Liver (tissue), 9 donors: ENCODE data around the gene AHRR. TPM values are rescaled to one million over a fixed set of nuclear protein-coding genes. Genes with fewer than 3 reads are reported as not detected.

ENCODE experiments used
- DNase-seq: peaks from one replicate; pipeline ENCODE4 v3.0.0-alpha.2; 2017; ENCODE audit warnings: low spot score
- H3K27ac ChIP-seq, 2 donors: one replicate each; pipeline ENCODE4 v1.7.0; 2013; ENCODE audit warnings: inconsistent platforms in 2 of 2, low read length in 2 of 2, control low read depth in 1 of 2, low read depth in 1 of 2, mild to moderate bottlenecking in 1 of 2
- H3K27me3 ChIP-seq, 4 donors: one replicate each; pipeline versions ENCODE4 v1.6.1 to v1.7.0; 2013; ENCODE audit warnings: low read length in 3 of 4, inconsistent platforms in 1 of 4, mild to moderate bottlenecking in 1 of 4, moderate library complexity in 1 of 4; ENCODE audit not compliant: control insufficient read depth in 4 of 4, insufficient read depth in 4 of 4
- H3K36me3 ChIP-seq, 4 donors: one replicate each; pipeline versions ENCODE4 v1.6.1 to v1.7.0; 2013; ENCODE audit warnings: low read length in 3 of 4, mild to moderate bottlenecking in 3 of 4, low read depth in 1 of 4, moderate library complexity in 1 of 4; ENCODE audit not compliant: control insufficient read depth in 4 of 4, insufficient read depth in 3 of 4
- H3K4me1 ChIP-seq, 4 donors: one replicate each; pipeline versions ENCODE4 v1.6.1 to v1.7.0; 2013; ENCODE audit warnings: low read length in 3 of 4, mild to moderate bottlenecking in 3 of 4, moderate library complexity in 1 of 4; ENCODE audit not compliant: control insufficient read depth in 4 of 4, insufficient read depth in 4 of 4
- H3K4me3 ChIP-seq, 3 donors: one replicate each; pipeline versions ENCODE4 v1.6.1 to v1.7.0; 2013; ENCODE audit warnings: low read length in 3 of 3, control low read depth in 1 of 3, low read depth in 1 of 3, mild to moderate bottlenecking in 1 of 3
- H3K9ac ChIP-seq, 2 donors: one replicate each; pipeline ENCODE4 v1.7.0; 2013; ENCODE audit warnings: low read length in 2 of 2, mild to moderate bottlenecking in 2 of 2, moderate library complexity in 2 of 2, control low read depth in 1 of 2, low read depth in 1 of 2
- H3K9me3 ChIP-seq, 4 donors: one replicate each; pipeline versions ENCODE4 v1.6.1 to v1.7.0; 2013; ENCODE audit warnings: low read length in 3 of 4; ENCODE audit not compliant: control insufficient read depth in 4 of 4
- FOXA1 ChIP-seq: IDR thresholded peaks from 2 replicates; pipeline ENCODE4 v1.6.1; 2016; ENCODE audit warnings: antibody characterized with exemption
- FOXA2 ChIP-seq: IDR thresholded peaks from 2 replicates; pipeline ENCODE4 v1.6.1; 2016; ENCODE audit warnings: antibody characterized with exemption
- HNF4A ChIP-seq, 2 donors: conservative IDR thresholded peaks; 2 replicates each; pipeline ENCODE4 v1.6.1; 2016; ENCODE audit warnings: antibody characterized with exemption in 2 of 2, mild to moderate bottlenecking in 2 of 2
- JUND ChIP-seq, 2 donors: IDR thresholded peaks; 2 replicates each; pipeline ENCODE4 v1.6.1; 2016; ENCODE audit warnings: antibody characterized with exemption in 2 of 2
- NR2F2 ChIP-seq: IDR thresholded peaks from 2 replicates; pipeline ENCODE4 v1.6.1; 2016; ENCODE audit warnings: antibody characterized with exemption
- RAD21 ChIP-seq, 2 donors: IDR thresholded peaks; 2 replicates each; pipeline ENCODE4 v1.6.1; 2016; ENCODE audit warnings: antibody characterized with exemption in 2 of 2, mild to moderate bottlenecking in 2 of 2
- RXRA ChIP-seq, 2 donors: IDR thresholded peaks; 2 replicates each; pipeline ENCODE4 v1.6.1; 2017 to 2018; ENCODE audit warnings: antibody characterized with exemption in 2 of 2, mild to moderate bottlenecking in 1 of 2
- SP1 ChIP-seq: IDR thresholded peaks from 2 replicates; pipeline ENCODE4 v1.6.1; 2018; ENCODE audit warnings: antibody characterized with exemption, mild to moderate bottlenecking
- TAF1 ChIP-seq: conservative IDR thresholded peaks from 2 replicates; pipeline ENCODE4 v1.6.1; 2016; ENCODE audit warnings: antibody characterized with exemption, mild to moderate bottlenecking
- ZBTB33 ChIP-seq: IDR thresholded peaks from 2 replicates; pipeline ENCODE4 v1.6.1; 2016; ENCODE audit warnings: antibody characterized with exemption
- WGBS: extraction: QIAGEN DNeasy Blood & Tissue Kit; methylation state at CpG from one replicate; pipeline ENCODE4 v1.1.7; 2013; 5-methylcytosine and 5-hydroxymethylcytosine counted together
- polyA plus RNA-seq, 2 donors: library from polyadenylated mRNA; stranded (reverse) in 1 of 2; unstranded in 1 of 2; fragments of 200-250 nt in 1 of 2; fragments of >200 nt in 1 of 2; fragmentation: Nextera tagmentation in 1 of 2; extraction: Ambion mirVana in 1 of 2; gene quantifications; one replicate each; pipeline versions ENCODE4 v1.2.1 to v1.2.3, GENCODE V29; 2013 to 2015
- total RNA-seq, 2 donors: library from RNA; depleted of rRNA; stranded (reverse); fragments of >200 nt; gene quantifications; one replicate each; pipeline ENCODE4 v1.2.3, GENCODE V29; 2014
- TF ChIP-seq, protein P1 (sequence below): IDR thresholded peaks from 2 replicates; pipeline ENCODE4 v1.6.1; 2016; ENCODE audit warnings: antibody characterized with exemption, mild to moderate bottlenecking
- TF ChIP-seq, protein P2 (sequence below): IDR thresholded peaks from 2 replicates; pipeline ENCODE4 v1.6.1; 2016; ENCODE audit warnings: antibody characterized with exemption
- TF ChIP-seq, protein P3 (sequence below): fragments of 150-350 bp; IDR thresholded peaks from 2 replicates; pipeline ENCODE4 v1.5.1; 2017; ENCODE audit warnings: improper control_type of control experiment, low read depth, low read length; ENCODE audit not compliant: missing input control
- donor health status: healthy.
- donor health status: healthy.
- donor health status: healthy.
- donor health status: healthy.
- donor health status: healthy.

AHRR gene
- total and polyA plus RNA-seq, 4 donors, result 0.15 to 0.47 (median 0.24) TPM

DNA sequence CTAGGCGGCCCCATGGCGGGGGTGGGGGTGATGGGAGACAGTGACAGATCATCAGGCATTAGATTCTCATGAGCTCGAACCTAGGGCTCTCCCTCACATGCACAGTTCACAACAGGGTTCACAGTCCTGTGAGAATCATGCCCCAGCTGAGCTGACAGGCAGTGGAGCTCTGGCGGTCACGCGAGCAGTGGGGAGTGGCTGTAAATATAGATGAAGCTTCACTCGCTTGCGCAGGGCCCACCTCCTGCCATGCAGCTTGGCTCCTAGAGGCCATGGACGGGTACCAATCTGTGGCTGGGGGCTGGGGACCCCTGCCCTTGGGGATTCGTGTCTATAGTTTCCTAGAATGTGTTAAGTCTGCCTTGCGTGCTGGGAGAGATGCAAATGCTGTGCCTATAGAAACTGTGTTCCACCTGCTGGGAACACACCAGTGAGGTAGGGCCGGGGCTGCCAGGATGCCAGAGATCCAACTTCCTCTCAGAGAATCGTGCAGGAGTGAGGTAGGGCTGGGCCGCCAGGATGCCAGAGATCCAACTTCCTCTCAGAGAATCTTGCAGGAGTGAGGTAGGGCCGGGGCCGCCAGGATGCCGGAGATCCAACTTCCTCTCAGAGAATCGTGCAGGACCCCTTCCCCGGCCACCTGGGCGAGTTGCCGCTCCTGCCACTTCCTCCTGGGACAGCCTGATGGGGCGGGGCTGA, 107.4 kb downstream of the AHRR start:
- TF ChIP-seq JUND (IDR thresholded peaks at IDR 0.05), result no peak
- TF ChIP-seq RAD21 (IDR thresholded peaks at IDR 0.05), result no peak
- no peak for TF ChIP-seq FOXA2
- TF ChIP-seq TAF1, result no peak
- WGBS, result 83% methylated on average over 22 of the region's 22 CpGs
- Histone ChIP-seq H3K4me3 (no peak overlapping the region), H3K9ac (no peak overlapping the region), H3K9me3 (no peaks in the 10 kb centered on the region), H3K27ac (no peak overlapping the region), H3K4me1 (no peaks in the 10 kb centered on the region), H3K27me3 (peaks cover 0 to 2% (median 0%) of the 10 kb centered on the region in 4 donors), H3K36me3 (no peaks in the 10 kb centered on the region)
- peak; percentile 28 for DNase-seq

DNA sequence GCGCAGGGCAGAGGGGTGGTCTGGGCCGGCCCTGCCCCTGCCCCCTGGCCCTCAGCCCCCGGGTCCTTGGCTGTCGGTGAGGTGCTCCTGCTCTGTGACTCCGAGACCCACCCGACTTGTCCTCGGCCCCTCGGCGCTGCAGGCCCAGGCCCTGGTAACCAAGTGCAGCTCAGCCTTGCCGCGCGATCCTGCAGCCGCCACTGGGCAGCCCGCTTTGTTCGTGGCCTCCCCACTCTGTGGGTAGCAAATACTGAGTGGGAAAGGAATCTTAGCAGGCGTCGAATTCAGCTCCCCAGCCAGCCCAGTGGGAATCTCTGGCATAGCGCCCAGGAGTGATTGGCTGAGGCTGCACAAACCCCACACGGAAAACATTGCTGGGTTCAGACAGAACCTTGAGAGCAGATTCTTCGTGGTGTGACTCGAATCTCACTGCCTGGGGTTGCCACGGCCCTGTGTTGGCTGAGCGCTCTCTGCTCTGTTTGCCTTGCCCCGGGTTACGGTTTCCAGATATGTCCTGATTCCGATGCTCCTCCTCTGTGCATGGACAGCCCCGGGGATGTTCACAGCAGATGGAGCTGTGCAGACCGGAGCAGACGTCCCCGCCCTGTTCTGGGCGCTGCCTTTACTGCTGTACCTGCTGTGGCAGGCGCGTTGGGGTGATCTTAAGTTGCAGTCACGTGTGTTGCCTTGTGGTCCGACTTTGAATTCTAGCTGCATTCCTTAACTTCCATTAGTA, 108.1 kb downstream of the AHRR start:
- Histone ChIP-seq H3K27ac (no peak overlapping the region), H3K9ac (no peak overlapping the region), H3K4me1 (no peaks in the 10 kb centered on the region), H3K36me3 (no peaks in the 10 kb centered on the region), H3K4me3 (no peak overlapping the region), H3K9me3 (no peaks in the 10 kb centered on the region), H3K27me3 (peaks cover 0 to 2% (median 0%) of the 10 kb centered on the region in 4 donors)
- WGBS, result 81% methylated on average over 35 of the region's 35 CpGs
- TF ChIP-seq FOXA1, result no peak
- no peak for TF ChIP-seq FOXA2
- TF ChIP-seq NR2F2, result no peak
- TF ChIP-seq, protein P1, sequence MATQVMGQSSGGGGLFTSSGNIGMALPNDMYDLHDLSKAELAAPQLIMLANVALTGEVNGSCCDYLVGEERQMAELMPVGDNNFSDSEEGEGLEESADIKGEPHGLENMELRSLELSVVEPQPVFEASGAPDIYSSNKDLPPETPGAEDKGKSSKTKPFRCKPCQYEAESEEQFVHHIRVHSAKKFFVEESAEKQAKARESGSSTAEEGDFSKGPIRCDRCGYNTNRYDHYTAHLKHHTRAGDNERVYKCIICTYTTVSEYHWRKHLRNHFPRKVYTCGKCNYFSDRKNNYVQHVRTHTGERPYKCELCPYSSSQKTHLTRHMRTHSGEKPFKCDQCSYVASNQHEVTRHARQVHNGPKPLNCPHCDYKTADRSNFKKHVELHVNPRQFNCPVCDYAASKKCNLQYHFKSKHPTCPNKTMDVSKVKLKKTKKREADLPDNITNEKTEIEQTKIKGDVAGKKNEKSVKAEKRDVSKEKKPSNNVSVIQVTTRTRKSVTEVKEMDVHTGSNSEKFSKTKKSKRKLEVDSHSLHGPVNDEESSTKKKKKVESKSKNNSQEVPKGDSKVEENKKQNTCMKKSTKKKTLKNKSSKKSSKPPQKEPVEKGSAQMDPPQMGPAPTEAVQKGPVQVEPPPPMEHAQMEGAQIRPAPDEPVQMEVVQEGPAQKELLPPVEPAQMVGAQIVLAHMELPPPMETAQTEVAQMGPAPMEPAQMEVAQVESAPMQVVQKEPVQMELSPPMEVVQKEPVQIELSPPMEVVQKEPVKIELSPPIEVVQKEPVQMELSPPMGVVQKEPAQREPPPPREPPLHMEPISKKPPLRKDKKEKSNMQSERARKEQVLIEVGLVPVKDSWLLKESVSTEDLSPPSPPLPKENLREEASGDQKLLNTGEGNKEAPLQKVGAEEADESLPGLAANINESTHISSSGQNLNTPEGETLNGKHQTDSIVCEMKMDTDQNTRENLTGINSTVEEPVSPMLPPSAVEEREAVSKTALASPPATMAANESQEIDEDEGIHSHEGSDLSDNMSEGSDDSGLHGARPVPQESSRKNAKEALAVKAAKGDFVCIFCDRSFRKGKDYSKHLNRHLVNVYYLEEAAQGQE, result no peak
- no peak for TF ChIP-seq RXRA (IDR thresholded peaks at IDR 0.05)
- TF ChIP-seq JUND (IDR thresholded peaks at IDR 0.05), result no peak
- no peak for TF ChIP-seq SP1
- TF ChIP-seq, protein P2, sequence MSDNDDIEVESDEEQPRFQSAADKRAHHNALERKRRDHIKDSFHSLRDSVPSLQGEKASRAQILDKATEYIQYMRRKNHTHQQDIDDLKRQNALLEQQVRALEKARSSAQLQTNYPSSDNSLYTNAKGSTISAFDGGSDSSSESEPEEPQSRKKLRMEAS, result no peak
- no peak for TF ChIP-seq HNF4A (conservative IDR thresholded peaks at IDR 0.05)
- no peak for TF ChIP-seq TAF1
- no peak for TF ChIP-seq ZBTB33
- TF ChIP-seq, protein P3, sequence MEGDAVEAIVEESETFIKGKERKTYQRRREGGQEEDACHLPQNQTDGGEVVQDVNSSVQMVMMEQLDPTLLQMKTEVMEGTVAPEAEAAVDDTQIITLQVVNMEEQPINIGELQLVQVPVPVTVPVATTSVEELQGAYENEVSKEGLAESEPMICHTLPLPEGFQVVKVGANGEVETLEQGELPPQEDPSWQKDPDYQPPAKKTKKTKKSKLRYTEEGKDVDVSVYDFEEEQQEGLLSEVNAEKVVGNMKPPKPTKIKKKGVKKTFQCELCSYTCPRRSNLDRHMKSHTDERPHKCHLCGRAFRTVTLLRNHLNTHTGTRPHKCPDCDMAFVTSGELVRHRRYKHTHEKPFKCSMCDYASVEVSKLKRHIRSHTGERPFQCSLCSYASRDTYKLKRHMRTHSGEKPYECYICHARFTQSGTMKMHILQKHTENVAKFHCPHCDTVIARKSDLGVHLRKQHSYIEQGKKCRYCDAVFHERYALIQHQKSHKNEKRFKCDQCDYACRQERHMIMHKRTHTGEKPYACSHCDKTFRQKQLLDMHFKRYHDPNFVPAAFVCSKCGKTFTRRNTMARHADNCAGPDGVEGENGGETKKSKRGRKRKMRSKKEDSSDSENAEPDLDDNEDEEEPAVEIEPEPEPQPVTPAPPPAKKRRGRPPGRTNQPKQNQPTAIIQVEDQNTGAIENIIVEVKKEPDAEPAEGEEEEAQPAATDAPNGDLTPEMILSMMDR, result no peak
- DNase-seq, result peak; percentile 22
